ENCODE results near the gene MIER2.
A peak's percentile ranks its signal among the peaks of the same experiment; 100 is the strongest.

The MIER2 gene

DNA sequence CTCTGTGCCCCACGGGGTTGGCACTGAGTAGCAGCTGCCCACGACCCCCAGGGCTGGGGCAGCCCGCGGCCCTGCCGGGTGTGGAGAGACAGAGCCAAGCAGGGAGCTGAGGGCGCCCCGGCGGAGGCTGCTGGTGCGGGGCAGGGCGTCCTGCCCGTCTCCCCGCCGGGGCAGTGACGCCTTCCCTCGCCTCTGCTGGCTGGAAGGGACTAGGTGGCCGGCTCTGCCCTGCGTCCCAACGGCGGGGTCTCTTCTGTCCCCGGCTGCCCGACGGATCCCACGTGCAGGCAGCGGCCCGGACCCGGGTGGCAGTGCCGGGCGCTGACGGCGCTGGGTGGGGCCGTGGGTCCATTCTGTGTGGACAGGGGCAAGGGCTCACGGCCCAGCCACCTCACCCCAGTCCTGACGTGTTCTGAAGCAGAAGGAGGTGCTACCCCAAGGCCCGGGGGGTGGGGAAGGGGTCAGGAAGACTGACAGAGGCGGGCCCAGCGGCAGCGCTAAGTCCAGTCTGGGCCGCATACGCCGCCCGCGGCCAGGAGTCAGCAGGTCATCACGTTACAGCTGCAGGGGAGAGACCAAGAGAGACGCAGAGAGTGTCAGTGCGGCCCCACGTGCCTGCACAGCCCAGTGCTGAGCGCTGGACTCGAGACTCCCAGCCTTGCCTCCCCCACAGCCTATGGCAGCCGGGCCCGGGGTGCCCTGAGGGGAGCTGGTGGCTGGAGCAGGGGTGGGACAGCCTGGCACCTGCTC, 38.3 kb downstream of the MIER2 start:
- no peak for ATAC-seq

DNA sequence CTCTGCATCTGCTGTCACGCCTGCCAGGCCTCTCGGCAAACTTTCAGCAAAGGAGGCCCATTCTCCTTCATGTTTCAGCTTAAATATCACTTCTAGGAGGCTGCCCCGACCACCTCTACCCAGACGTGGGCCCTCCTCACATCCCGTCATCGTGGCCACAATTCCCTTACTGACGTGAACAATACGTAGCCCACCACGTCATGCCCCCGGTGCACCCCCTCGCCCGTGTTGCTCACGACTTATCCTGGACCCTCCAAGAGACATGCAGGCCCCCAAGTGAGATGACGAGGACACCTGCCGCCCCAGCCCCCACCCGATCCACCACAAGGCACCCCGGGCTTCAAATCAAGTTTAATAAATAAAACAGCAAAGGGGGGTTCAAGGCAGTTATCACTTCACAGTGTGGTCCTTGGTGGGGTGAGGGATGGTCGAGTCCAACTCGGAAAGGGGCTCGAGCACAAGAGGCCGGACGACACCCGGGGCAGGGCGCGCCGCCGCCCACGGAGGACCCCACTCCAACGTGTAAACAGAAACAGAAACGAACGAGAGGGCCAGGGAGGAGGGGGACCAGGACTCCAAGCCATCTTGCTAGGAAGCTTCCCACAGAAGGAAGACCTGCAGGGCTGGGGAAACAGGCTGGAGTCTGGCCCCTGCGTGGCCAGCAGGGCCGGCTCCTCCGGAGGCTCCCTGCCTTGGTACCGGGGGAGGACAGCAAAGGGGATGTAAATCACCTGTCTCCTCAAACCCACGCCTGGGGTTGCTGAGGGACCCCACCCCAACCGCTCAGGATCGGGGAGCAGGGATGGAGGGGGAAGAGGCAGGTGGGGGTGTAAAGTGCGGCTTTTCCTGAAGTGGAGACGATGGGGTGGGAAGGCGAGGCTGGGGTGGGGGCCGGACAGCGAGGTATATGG, 39.1 kb downstream of the MIER2 start:
- ATAC-seq = no peak

DNA sequence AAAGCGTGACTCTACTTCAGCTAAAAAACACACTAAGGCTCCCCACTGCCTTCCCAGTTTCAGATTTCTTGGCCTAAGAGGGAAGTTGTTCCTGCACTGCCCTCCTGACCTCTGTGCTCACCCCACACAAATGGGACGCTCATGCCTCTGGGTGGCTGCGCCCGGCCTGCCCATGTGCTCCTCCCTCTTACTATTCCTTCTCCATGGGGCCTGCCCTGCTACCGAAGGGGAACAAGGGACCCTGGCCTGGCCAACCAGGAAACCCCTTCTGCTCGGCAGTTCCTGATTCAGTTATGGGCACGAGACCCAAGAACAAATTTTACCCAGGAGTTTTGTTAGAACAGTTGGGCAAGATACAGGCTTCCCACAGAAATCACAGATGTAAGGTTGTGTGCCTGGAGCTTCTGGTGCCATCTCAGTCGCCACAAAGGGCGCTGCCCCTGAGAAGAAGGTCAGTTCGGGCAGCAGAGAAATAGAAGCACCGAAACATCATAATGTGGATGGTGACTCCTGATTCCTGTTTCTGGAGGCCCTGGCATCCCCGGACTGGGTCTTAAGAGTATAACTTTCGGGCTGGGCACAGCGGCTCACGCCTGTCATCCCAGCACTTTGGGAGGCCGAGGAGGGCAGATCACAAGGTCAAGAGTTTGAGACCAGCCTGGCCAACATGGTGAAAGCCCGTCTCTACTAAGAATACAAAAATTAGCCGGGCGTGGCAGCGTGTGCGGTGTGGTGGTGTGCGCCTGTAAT, 47.9 kb downstream of the MIER2 start:
- ATAC-seq = no peak

DNA sequence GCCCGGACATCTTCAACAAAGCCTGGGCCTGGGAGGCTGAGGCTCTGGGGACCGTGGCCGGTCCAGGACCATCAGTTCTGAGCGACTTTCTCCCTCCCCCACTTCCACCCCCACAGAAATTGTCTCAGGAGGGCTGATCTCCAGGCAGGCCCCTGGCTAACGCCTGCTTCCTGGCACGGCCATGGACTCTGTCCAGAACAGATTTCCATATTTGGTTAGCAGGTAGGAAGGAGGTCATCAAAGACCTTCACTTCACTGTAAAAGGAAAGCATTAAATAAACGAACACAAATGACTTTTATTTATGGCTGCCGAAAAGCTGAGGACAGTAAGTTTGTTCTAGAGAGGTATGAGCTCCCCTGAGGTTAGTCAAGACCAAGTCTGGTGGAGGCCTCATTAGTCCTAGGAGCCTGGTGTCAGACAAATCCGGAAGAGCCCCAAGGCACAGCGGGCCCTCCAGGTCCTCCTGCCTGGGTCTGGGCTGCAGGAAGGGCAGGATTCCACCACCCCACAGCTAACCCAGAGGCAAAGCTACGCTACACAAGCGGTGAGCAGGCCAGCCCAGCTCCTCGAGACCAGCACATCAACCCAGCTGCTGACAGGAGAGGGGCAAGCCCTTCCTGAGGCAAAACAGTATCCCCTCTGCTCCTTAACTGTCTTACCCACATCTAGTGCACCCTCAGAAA, 48.8 kb downstream of the MIER2 start:
- ATAC-seq = no peak

DNA sequence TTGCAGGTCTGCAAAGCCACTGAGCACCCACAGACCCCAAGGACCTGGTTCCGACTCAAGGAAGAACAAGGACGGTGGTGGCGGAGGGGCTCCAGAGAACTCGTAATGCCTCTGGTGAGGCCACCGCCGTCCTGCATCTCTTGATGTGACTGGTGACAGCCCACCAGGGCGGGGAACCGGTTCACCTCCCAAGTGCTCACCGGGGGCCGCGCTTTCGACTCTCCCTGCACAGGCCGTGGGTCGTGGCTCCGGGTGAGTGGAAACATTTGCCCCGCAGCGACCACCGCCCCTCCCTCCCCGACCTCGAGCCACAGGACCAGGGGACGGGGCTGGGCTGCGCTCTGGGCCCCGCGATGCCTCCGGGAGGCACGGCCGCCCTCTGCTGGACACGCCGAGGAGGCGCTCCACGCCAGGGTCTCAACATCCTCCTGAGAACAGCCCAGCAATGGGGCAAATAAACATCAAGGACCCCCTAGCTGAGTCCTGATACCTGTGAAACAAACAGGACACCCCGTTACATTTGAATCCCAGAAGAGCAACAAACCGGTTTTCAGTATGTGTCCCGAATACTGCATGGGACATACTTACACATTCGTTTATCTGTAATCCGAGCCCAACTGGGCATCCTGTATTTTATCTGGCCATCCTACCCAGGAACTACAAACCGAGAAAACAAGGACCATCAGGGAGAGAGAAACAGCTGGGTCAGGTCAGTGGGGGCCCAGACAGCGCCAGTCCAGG, 49.5 kb downstream of the MIER2 start:
- ATAC-seq = peak; percentile 58 to 65

DNA sequence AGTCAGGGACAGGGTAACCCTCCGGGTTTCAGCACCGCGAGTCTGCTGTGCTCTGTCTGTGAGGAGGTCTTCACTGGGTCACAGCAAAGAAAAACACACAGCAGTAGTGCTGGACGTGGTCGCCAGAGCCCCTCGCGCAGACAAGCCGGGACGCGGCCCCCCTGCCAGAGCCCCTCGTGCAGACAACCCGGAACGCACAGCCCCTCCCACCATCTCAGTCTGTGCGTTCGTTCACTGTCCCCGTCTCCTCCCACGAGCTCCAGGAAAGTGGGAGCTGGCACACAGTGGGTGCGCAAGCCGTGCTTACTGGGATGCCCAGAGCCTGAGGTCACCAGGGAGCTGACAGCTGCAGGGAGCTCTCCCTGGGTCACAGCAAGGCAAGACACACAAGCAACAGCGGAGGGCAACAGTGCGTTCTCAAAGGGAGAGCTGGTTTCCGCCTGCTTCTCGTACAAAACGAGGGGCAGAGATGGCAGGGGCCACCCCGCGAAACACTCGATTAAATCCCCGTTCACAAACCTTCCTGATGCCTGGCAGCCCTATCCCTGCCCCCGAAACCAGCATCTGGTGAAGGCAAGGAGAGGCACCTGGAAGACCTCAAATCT, 50.2 kb downstream of the MIER2 start:
- ATAC-seq = no peak

DNA sequence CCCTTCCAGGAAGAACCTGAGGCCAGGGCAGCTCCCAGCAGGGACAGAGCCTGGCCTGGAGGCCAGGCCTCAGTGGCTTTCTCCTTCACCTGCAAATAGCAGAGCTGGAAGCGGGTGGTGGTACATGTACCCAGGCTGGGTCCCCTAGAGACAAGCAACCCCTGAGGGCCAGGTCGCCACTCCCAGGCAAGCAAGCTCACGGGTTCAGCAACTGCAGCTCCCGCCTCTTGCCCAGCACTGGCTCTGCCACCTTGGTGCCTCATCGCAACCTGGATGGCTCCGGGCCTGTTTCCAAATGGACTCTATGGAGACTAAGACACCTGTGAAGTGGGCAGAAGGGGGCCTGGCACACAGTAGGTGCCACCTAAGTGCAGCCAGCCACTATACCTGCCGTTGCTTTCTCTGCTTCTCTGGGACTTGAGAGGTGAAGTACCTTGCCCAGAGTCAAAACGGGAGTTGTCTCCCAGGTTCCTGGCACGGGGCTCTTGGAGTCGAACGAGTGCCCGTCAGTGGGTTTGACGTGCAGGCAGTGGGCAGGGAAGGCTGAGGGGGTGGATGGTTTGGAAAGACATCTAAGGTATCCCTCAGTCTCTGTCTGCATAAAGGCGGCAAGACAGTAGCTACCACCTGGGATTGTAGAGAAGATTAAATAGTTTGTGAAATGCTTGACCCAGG, 51.0 kb downstream of the MIER2 start:
- ATAC-seq = no peak

DNA sequence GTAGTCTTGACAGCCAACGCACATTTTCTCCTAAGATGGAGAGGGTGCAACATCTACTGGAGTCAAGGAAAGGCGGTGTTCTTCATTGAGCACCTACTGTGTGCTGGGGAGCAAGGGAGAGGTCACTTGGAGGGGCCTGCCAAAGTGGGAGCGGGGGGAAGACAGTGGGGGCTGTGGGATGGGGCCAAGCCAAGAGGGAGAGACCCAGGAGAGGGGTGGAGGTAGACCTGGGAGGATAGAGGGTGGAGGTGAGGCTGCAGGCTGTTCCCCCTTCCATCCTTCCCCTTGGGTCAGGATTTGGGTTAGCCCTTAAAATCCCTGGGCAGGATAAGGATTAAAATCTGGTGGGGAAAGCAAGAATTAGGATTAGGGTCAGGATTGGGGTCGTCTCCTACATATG, 51.6 kb downstream of the MIER2 start:
- no peak for ATAC-seq

DNA sequence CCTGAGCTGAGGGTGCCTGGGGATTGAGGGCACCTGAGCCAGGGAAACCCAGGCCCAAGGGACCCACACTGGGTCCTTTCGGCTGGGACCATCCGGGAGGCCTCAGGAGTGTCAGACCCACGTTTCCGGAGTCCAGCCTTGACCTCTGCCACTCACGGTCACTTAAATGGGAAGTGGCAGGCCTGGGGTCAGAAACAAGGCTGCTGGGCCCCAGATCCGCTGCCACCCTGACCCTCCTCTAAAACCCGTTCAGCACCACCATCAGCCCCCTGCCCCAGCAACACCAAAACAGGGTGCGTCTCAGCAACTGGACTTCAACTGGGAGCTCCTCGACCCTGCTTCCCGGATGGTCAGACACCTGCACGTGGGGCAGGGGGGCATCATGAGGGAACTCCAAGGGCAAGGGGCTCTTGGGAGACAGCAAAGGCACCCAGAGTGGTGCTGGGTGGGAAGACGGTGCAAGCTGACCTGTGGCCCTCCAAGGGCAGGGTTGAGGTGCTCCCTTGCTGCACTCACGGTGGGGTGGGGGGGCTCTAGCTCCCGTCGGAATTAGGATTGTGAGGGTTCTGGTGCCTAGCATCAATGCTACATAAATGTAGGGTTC, 52.2 kb downstream of the MIER2 start:
- no peak for ATAC-seq

DNA sequence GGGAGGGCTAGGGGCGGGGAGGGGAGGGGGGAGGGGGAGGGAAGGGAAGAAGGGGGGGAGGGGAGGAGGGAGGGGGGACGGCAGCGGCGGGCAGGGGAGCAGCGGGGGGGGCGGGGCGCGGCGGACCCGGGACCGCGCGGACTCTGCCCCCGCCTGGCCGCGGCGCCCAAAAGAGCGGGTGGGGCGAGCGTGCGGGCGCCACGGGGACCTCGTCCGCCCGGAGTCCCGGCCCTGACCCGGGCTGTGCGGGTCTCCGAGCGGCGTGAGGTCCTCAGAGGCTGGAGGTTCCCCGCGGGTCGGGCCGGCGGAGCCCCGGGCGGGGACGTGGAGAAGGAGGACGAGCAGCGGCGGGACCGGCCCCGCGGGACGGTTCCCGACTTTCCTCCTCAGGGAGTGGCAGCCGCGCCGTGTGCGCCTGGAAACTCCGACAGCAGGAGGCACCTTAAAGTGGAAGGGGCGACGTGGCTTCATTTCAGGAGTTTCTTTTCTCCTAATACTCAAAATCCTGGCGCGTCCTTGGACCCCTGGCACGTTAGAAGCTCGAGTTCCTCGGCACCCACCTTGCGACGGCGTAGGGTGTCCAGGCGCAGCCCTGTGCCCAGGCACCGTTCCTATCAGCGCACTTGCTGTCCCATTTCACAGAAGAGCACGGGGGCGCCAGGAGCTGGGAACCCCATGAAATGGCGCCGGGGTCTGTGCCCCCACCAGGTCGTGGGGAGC, 52.9 kb downstream of the MIER2 start:
- ATAC-seq = no peak

DNA sequence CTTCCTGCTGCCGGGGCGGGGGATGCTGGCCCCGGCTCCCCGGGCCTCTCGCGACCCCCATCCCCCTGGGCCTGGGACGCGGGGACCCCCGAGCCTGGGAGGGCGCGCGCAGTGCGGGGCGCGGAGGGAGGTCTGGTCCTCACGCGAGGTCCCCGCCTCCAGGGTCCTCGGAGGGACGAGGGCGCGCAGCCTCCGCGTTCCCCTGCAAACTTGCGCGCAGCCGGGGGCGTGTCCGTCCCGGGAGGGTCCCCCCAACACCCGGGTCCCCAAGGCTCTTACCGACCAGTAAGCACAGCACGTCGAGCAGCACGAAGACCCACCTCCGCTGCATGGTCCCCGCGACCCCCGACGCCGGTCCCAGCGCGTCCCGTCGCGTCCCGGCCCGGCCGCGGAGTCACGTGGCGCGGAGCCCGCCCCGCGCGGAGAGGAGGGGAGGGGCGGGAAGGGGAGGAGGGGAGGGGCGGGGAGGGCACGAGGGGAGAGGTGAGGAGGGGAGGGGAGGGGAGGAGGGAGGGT, 53.5 kb downstream of the MIER2 start, which contains the start of gene PLPP2:
PLPP2 (minus strand) TSS at position 398 of the 516 bp plus-strand sequence; CDS start at position 331, 67 bp downstream.
- no peak for ATAC-seq

DNA sequence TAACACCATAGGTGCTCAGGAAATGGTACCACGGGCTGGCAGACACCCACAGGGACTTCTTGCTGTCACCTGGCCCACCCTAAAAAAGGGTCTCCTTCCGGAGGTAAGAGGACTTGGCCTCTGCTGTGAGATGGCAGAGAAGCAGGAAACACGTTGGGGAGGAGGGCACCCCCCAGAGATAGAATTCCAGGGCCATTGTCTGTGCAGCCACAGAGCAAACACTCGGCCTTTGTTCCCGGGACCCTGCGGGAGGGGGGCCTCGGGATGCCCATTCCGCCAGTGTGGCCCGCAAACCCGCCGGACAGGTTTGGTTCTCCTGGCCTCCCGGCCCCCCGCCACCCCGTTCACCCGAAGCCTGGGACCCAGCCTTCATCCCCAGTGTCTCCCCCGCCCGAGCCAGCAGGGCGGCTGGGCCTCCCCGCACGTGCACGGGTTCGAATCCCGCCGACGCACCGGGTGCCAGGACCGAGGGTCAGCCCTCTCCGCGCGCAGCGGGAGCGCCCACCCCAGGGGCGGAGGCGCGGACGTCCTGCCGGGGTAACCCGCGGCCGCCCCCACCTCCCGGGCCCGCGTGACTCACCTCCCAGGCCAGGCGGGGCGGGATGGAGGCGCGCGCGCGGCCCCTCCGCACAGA, 54.1 kb downstream of the MIER2 start:
- ATAC-seq = peak in 1 of 2 donors; percentile 26

DNA sequence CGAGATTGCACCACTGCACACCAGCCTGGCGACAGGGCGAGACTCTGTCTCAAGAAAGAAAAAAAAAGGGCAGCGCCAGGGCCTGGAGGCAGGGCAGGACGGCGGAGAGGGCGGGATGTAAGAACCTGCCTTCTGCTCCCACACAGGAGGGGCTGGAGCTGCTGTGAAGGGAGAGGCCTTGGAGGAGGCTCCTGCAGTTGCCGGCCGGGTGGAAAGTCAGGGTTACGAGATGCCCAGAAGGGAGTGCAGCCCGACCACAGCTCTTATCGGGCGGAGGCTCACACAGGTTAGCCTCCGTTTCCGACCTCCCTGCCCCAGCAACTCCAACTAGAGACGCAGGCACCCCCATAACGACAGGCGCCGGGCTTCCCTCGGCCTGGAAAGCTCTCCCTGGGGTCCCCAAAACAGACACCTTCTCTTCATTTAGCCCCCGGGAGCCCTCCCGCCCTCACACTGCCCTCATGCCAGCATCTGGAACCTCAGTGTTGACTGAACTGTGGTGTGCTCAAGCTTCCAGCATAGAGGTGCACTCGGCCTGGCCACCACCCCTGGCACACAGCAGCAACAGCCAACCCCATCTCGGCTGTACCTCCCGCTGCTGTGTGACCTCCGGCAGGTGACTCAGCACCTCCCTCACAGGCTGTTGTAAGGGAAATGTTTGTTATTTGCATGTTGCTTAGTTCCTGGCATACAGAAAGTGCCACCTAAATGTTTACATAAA, 54.8 kb downstream of the MIER2 start:
- peak; percentile 49 to 63 for ATAC-seq

DNA sequence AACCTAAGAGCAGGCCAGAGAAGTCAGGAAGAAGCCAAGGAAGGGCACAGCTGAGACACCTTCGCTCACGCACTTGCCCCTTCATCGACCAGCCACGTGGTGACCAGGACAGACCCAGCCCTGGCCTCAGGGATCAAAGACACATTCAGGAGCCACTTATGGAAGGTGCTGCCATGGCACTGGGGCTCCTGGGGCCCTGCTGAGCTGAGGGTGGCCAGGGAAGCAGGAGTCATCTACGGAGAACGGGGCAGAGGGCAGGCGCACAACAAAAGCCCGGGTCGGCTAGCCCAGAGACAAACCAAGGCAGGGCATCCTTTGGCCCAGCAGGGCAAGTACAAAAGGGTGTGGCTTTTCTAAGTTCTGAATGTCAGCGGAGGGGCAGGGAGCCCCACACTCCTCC, 55.7 kb downstream of the MIER2 start:
- no peak for ATAC-seq

DNA sequence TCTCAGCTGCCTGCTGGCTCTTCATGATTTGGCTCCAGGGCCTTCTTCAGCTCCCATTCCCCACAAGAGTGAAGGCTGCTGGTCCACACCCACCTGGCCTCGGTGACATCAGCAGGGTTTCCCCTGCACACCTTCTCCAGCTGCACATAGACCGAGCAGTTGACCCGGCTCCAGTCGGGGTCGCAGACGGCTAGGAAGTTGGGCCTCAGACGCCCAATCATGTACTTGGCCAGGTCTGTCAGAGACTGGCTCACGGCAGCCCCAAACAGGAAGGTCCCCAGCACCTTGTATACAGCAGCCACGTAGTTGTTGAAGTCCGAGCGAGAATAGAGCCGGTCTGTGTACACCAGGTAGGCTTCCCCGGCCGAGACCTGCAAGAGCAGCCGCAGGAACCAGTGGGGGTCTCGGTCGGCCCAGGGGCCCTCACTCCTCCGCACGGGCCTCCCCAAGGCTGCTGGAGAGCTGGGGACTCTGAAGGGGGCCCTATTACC, 57.2 kb downstream of the MIER2 start:
- ATAC-seq = no peak

DNA sequence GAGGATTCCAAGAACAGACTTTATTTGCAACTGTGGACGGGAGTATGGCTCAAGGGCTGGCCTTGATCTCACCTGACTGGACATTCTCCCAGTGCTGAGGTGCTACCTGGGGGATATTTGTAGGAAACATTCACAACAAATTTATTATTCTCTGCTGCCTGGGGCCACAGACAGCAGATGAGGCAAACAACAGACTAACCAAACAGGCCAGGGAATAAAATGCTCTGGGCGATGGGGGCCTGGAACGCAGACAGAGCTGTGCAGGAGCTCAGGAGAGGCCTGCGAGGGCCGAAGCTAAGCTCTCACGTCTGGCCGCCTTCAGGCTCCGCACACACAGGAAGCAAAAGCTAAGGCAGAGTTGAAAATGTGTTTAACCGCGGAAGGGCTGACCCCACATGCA, 61.2 kb downstream of the MIER2 start:
- no peak for ATAC-seq

DNA sequence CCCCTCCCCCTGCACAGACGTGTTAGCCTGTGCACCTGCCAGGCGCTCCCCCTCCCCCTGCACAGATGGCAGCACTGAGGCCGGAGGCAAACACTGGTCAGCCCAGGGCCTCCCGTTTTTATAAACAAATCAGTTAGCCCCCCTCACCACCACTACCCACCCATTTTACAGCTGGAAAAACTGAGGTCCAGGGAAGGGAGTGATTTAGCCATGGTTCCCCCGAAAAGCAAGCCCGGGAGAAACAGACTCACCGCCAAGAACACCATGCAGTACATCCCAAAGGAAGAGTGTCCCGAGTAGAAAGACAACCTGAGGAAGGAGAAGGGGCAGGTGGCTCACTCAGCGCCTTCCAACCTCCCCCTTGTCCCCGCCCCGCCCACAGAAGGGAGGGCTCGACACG, 62.1 kb downstream of the MIER2 start:
- ATAC-seq = no peak

DNA sequence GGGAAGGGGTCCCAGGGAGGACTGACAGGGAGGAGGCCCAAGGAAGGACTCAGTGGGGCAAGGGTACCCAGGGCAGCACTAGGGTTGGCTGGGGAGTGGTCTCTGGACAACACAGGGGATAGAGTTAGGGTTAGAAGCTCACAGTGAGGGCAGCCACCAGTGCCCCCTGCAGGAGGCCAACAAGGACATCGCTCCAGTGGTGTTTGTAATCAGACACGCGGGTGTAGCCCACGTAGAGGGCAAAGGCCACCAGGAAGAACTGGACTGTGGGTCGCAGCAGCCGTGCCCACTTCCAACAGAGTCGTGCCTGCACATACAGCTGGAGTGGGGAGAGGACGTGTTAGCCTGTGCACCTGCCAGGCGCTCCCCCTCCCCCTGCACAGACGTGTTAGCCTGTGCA, 62.6 kb downstream of the MIER2 start:
- no peak for ATAC-seq
